GM15510 (cell line): Measurements from ENCODE around the gene CEP350.

ENCODE experiments used
- POLR2A ChIP-seq: IDR thresholded peaks from 3 replicates; pipeline ENCODE4 v1.6.1; 2011; ENCODE audit warnings: borderline replicate concordance; ENCODE audit not compliant: insufficient read length; ENCODE audit errors: extremely low read depth

CEP350 gene

GRCh38 chr1:179929955-179930798 lies 24.4 kb upstream of the CEP350 start:
- no peak for TF ChIP-seq POLR2A

- no peak for TF ChIP-seq POLR2A
Measured at GRCh38 chr1:179930867-179931266, 23.7 kb upstream of the CEP350 start.

DNA sequence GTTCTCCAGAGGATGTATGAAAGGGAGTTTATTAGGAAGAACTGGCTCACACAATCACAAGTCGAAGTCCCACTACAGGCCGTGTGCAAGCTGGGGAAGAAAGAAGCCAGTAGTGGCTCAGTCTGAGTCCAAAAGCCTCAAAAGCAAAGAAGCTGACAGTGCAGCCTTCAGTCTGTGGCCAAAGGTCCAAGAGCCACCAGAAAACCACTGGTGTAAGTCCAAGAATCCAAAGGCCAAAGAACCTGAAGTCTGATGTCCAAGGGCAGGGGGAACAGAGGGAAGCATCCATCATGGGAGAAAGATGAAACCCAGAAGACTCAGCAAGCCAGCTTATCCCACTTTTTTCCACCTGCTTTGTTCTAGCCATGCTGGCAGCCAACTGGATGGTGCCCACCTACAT lies 21.4 kb upstream of the CEP350 start:
- TF ChIP-seq POLR2A, result no peak

DNA sequence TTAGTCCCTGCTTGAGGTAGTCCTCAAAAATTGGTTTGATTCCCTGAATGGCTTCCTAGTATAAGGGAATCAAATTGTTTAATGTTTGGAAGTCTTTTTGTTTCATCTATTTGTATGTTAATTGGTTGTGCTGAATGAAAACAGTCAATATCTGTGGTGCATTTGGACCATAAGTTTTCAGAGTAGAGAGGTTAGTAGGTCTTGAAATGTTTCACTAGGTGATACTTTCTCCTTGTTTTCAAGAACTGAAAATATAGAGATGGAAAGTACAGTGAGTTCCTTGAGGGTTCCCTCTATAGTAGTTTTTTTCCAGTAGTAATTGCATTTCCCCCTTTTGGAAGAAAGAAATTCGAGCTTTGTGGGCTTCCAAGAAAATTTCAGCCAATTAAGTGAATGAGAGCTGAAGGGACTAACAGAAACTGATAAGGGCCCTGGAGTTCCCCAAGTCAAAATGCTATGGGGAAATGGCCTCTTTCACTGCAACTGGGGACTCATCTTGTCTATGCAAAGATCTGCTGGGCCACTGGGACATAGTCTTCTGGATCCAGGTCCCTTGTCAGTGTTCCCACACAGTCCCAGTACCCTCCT lies 18.6 kb upstream of the CEP350 start:
- no peak for TF ChIP-seq POLR2A

- TF ChIP-seq POLR2A, result no peak
Measured at GRCh38 chr1:179937668-179938254, 16.8 kb upstream of the CEP350 start.

GRCh38 chr1:179938752-179939151 lies 15.9 kb upstream of the CEP350 start:
- no peak for TF ChIP-seq POLR2A

GRCh38 chr1:179939941-179940340 lies 14.7 kb upstream of the CEP350 start:
- no peak for TF ChIP-seq POLR2A

DNA sequence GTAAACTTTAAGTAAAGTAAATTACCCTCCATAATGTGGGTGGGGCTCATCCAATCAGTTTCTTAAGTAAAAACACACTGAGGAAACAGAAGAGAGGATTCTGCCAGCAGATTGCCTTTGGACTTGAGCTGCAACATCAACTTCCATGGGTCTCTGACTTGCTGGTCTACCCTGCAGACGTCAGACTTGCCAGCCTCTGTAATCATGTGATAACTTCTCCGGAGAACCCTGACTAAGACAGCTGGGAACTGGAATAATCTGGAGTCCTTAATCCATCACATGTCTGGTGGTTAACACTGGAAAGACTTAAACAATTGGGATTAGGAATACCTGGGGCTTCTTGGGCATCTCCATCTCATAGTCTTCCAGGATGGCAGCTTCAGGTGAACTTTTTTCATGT lies 13.2 kb upstream of the CEP350 start:
- no peak for TF ChIP-seq POLR2A

GRCh38 chr1:179950651-179951050 lies 4.0 kb upstream of the CEP350 start:
- no peak for TF ChIP-seq POLR2A

DNA sequence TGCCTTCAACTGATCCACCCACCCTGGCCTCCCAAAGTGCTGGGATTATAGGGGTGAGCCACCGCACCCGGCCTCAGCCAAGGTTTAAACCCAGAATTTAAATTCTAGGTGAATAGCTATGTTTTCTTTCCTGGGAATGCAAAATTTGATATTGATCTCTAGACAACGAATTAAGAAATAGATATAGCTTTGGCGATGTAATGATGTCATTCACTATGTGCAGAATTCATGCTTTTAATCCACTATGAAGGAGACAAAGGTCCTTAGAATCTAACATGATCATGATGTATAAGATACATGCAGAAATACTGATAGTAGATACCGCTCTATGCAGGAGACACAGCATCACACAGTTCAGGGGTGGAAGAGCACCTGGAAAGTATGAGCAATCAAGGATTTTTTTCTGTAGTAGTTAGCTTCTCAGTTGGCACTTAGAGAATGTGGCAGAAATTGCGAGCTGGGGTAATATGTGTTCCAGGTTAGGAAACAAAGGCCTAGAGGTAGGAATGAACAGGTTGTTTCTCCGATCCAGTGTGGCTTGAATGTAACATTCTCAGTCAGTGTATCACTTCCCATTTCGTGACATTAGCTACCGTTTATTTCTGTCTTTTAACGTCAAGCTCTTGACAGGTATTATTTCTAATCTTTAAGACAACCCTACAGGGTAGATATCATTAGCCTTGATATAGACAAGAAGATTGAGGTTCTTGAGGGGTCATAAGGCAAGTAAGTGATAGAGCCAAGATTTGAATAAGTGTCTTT lies 3.0 kb upstream of the CEP350 start:
- no peak for TF ChIP-seq POLR2A

DNA sequence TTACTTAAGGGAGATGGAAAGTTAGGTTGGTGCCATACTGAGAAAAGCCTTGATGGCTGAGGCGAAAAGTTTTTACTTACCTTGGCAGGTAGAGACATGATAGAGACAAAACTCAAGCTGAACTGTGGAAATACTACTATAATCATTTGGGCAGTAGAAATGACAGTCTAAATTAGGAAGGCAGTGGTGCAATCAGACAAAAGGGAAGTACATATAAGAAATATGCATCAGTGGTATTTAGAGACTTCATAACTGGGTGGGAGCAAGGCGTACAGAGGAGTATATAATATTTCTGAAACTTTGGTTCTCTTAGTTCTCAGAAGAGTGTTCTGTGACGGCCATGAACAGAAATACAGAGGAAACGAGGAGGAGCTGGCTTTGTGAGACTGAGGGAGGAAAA lies 2.4 kb upstream of the CEP350 start:
- TF ChIP-seq POLR2A, result no peak

GRCh38 chr1:179953974-179954492 lies 577 bp upstream of the CEP350 start:
- no peak for TF ChIP-seq POLR2A

DNA sequence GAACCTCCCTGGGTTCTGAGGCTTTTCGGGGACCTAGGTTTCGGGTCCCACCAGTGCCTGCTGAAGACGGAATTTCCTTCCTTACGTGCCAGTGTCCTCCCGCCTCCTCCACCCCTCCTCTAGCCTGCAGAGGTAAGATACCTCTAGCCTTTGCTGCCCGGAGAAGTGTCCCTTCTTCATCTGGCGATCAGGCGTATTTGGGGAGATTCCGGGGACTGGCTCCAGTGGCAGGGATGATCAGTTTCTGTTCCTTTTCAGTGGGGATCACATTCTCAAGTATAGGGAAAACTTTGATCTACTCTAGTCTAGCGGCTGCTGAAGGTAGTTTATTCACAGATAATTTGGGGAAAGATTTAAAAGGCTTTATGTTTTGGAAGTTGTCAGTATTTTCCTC lies 674 bp downstream of the CEP350 start:
- TF ChIP-seq POLR2A, result no peak

DNA sequence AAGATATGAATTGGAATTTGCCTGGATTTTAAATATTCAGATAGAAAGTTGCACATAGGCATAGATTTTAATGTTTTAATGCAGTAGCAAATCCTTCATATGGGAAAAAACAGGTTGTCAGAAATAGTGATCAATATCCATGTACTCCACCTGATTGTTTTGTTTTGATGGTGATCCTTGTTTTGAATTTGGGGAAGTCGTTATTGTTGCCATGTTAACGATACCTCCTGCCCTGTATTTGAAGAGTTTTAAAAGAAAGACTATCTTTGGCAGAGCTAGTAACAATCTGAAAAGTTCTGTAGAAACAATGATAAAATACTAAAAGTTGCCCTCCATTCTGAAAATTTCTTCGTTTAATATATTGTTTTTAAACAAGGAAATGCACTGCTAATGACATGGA lies 1.1 kb downstream of the CEP350 start:
- TF ChIP-seq POLR2A, result no peak

GRCh38 chr1:179958359-179958758 lies 3.7 kb downstream of the CEP350 start:
- no peak for TF ChIP-seq POLR2A

GRCh38 chr1:179966551-179966950 lies 11.9 kb downstream of the CEP350 start:
- no peak for TF ChIP-seq POLR2A
